Measurements from ENCODE around the gene LPIN1.

The LPIN1 gene

GRCh38 chr2:11802782-11803191 lies 56.4 kb downstream of the LPIN1 start:
- TF ChIP-seq CTCF (IDR thresholded peaks at IDR 0.05; ENCODE audit: borderline replicate concordance, control extremely low read depth, extremely low read depth, insufficient read depth, missing control alignments): no peak
- in situ Hi-C loops (cut with MboI; ENCODE audit: low sequenced_read_pairs, unreplicated experiment): no loop called here
- no peak for DNase-seq (ENCODE audit: low spot score)

- no peak for DNase-seq (ENCODE audit: low spot score)
- in situ Hi-C loops (cut with MboI; ENCODE audit: low sequenced_read_pairs, unreplicated experiment): no loop called here
- TF ChIP-seq CTCF (IDR thresholded peaks at IDR 0.05; ENCODE audit: borderline replicate concordance, control extremely low read depth, extremely low read depth, insufficient read depth, missing control alignments): no peak
Observed at GRCh38 chr2:11805024-11805423, 58.6 kb downstream of the LPIN1 start.

- TF ChIP-seq CTCF (IDR thresholded peaks at IDR 0.05; ENCODE audit: borderline replicate concordance, control extremely low read depth, extremely low read depth, insufficient read depth, missing control alignments): no peak
- DNase-seq (ENCODE audit: low spot score): no peak
- in situ Hi-C loops (cut with MboI; ENCODE audit: low sequenced_read_pairs, unreplicated experiment): no loop called here
Observed at GRCh38 chr2:11805920-11806319, 59.5 kb downstream of the LPIN1 start.

- DNase-seq (ENCODE audit: low spot score): no peak
- no peak for TF ChIP-seq CTCF (IDR thresholded peaks at IDR 0.05; ENCODE audit: borderline replicate concordance, control extremely low read depth, extremely low read depth, insufficient read depth, missing control alignments)
- in situ Hi-C loops (cut with MboI; ENCODE audit: low sequenced_read_pairs, unreplicated experiment): no loop called here
Observed at GRCh38 chr2:11807156-11808015, 61.0 kb downstream of the LPIN1 start.

GRCh38 chr2:11808016-11808400 lies 61.6 kb downstream of the LPIN1 start:
- DNase-seq (ENCODE audit: low spot score): no peak
- in situ Hi-C loops (cut with MboI; ENCODE audit: low sequenced_read_pairs, unreplicated experiment): no loop called here
- no peak for TF ChIP-seq CTCF (IDR thresholded peaks at IDR 0.05; ENCODE audit: borderline replicate concordance, control extremely low read depth, extremely low read depth, insufficient read depth, missing control alignments)

GRCh38 chr2:11809586-11810236 lies 63.3 kb downstream of the LPIN1 start:
- TF ChIP-seq CTCF (IDR thresholded peaks at IDR 0.05; ENCODE audit: borderline replicate concordance, control extremely low read depth, extremely low read depth, insufficient read depth, missing control alignments): no peak
- in situ Hi-C loops (cut with MboI; ENCODE audit: low sequenced_read_pairs, unreplicated experiment): no loop called here
- no peak for DNase-seq (ENCODE audit: low spot score)
